GM19351 (cell line): ENCODE results near the gene RNF20.
"Not testable (repeated sequence)": the region's sequence is repeated elsewhere in the genome, so short reads cannot be mapped to it uniquely, and the experiment has no call there.

ENCODE experiments used
- ATAC-seq: cut with Tn5 transposase; IDR thresholded peaks from one replicate; pipeline ENCODE4 v1.9.1; 2021; ENCODE audit warnings: mild to moderate bottlenecking, moderate library complexity; ENCODE audit not compliant: unreplicated experiment

The RNF20 gene

GRCh38 chr9:101587332-101588043 lies 53.8 kb downstream of the RNF20 start:
- ATAC-seq, result no peak

DNA sequence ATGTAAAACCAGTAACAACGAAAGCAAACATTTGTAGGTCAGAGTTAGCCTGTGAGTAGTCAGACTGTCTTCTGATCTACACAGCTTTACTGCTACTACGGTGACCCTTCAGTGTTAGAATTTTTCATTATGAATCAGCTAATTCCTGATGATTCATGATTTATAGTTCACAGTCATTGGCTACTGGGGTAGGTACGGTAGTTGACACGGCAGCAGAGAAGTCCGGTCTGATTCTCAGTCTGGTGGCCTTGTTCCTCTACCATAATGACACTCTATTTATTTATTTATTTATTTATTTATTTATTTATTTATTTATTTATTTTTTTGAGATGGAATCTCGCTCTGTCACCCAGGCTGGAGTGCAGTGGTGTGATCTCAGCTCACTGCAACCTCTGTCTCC lies 56.4 kb downstream of the RNF20 start:
- not testable (repeated sequence) for ATAC-seq

DNA sequence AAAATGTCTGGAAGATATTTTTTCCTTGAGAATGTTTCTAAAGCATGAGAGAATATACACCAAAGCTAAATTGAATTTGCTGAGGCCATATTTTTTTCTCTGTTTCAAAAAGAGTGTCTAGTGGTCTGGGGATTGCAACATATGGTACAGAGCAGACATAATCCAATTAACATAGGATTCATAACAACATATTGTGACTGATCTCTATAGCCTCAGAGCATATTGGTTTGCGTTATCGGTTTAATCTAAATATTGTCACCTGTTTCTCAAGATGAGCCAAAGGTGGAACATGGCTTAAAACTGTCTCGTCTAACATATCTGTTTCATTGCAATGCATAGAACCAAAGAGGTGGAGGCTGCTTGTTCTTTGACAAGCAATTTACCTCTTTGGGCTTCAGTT lies 57.2 kb downstream of the RNF20 start:
- no peak for ATAC-seq

GRCh38 chr9:101591787-101592446 lies 58.3 kb downstream of the RNF20 start:
- no peak for ATAC-seq

- no peak for ATAC-seq
These were observed 59.1 kb downstream of the RNF20 start for GRCh38 chr9:101592788-101593187.

- no peak for ATAC-seq
These were observed 59.7 kb downstream of the RNF20 start for GRCh38 chr9:101593345-101593744.

DNA sequence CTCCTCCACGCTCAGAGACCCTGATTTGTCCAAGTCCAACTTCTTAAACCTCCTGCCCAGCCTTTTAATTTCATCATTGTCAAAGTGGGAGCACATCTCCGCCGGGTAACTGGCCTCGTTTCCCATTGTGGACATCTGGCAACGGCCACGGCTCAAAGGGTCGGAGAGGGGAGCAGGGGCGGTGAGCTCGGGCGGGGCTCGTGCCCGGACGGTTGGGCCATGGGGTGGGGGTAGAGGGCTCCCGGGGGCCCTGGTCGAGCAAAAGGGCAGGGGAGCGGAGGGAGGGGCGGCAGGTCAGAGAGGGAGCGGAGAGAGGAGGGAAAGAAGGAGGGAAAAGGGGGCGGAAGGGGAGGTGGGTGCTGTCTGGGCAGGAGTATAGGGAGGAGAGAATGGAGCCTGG lies 61.1 kb downstream of the RNF20 start, which contains the start of gene PPP3R2:
Gene PPP3R2 (minus strand): TSS at position 174 of the 400 bp plus-strand sequence. CDS start 48 bp downstream, at position 126.
- ATAC-seq, result no peak

DNA sequence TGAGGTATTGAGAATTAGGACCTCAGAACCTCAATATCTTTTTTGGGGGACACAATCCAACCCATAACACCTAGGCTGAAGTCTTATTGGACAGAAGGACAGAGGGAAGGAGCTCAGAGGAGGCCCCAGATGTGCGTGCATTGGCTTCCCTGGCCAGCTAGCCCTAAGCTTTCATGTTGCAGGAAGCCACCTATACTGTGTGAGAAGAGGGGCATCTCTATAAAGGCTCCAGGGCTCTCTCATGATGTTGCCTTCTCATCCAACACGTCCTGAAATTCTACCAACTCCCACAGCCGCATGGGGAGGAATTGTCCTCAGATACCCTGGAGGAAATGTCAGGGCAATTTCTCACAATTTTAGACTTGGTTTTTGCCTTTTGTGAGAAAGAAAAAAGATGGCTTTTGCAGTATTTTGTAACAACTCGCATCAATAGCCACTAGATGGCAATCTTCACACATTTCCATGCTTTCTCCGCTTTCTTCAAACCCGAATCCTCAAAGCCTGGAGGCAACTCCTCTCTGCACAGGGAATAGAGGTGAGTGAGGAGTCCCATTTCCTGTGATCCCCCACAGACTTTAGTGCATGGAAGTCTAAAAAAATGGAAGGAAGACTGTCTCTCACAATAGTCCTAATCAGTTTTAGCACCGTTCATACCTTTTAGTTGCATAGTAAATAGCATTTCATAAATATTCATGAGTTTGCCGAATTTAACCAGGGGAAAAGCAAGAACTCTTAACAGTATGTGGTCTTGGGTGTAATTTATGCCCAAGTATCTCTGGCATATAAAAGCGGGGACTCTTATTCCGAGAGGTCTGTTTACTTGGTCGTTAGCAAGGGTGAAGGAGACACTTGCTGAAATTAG lies 68.5 kb downstream of the RNF20 start:
- peak; percentile 75 for ATAC-seq

- ATAC-seq, result no peak
These were observed 70.6 kb downstream of the RNF20 start for GRCh38 chr9:101604296-101604695.

DNA sequence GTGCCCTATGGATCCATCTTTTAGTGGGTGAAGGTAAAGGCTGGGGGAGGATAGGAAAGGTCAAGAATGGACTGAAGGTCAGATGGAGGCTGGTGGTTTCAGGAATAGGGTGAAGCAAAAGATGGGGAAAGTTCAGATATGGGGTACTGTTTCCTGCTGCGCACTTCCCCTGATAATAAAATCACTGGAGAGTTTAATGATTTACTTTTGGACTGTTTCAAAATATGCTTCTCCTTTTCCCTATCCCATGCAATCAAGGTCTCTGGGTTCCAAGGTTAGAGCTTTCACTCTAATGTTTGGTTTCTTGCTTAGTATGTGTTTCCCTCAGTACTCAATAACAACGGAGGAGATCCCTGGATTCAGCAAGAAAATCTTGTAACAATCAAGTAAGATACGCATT lies 71.9 kb downstream of the RNF20 start:
- no peak for ATAC-seq
